Measurements from ENCODE around the gene GMFB. TPM values are rescaled to one million over a fixed set of nuclear protein-coding genes. Genes with fewer than 3 reads are reported as not detected.

GMFB gene
- 40.7 TPM for polyA plus RNA-seq (ENCODE audit: insufficient read length)

DNA sequence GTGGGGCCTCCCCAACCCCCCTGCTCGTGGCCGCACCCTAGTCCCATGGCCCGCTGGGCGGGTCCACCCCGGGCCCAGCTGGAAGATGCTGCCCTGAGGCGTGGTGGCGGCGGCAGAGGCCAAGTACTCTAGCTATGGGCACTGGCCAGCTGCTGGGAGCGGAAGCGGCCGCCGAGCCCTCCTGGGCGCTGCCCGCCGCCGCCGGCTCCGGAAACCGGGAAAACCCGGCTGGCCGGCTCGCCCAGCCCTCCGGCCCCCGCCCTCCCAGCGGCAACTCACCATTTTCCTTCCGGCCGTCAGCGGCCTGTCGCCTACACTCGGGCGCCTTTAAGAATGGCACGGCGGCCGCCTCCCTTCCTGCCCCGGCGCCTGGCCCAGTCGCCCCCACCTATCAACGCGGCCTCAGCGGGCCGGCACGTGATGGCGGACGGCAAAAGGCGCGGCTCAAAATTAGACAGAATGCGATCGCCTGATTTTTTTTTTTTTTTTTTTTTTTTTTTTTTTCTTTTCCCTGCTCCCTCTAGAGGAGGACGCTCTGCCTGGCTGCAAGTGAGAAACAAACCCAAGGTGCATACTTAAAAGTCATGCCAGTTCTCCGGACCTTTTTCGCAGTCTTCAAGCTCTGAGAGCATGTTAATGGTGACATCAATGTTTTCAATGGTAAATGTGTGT, at the start of gene GMFB:
GMFB (minus strand) TSS at position 335 of the 672 bp plus-strand sequence; CDS start at position 282, 53 bp downstream.
- DNase-seq: peak; percentile 94

DNA sequence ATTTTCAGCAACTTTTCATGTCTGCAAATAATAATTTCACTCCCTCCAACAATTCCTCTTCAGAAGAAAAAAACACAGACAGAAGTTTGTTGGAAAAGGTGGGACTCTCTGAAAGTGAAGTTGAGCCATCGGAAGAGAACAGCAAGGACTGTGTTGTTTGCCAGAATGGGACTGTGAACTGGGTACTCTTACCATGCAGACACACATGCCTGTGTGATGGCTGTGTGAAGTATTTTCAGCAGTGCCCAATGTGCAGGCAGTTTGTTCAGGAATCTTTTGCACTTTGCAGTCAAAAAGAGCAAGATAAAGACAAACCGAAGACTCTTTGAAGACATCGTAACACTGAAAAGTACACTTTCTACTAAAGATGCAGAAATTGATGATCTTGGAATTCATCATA, 49.3 kb upstream of the GMFB start:
- DNase-seq: no peak

DNA sequence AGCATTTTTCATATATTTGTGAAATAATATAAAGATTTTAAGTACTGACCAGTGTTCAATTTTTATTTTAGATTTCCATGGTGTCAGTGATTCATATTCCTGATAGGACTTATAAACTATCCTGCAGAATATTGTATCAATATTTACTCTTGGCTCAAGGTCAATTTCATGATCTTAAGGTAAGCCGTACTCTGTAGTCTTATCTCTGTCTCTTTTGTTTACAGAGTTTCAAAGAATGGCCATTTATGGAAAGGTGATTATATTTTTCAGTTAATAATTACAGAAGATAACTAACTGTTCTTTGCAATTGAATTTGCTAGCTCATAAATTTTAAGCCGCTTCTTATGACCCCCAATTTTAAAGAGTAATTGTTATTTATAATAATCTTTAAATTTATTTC, 48.9 kb upstream of the GMFB start:
- no peak for DNase-seq

DNA sequence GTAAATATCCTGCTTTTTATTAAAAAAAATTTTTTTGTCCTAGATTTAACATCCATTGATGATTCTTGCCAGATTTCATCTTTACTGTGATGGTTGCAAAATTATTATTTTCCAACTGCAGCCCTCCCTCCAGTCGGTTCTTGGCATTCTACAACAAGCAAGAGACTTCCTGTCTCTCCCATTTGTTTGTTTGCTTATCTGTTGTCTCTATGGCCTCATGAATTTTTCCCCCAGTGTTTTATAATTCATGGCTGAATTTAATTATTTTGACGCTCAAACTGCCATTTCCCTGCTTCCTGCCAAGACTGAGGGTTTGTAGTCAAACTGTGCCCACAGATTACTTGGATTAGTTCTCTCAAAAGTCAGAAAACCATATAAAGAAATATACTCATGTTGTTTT, 46.9 kb upstream of the GMFB start:
- peak; percentile 6 for DNase-seq

- DNase-seq: no peak
Observed at GRCh38 chr14:54535126-54535525, 46.3 kb upstream of the GMFB start.

DNA sequence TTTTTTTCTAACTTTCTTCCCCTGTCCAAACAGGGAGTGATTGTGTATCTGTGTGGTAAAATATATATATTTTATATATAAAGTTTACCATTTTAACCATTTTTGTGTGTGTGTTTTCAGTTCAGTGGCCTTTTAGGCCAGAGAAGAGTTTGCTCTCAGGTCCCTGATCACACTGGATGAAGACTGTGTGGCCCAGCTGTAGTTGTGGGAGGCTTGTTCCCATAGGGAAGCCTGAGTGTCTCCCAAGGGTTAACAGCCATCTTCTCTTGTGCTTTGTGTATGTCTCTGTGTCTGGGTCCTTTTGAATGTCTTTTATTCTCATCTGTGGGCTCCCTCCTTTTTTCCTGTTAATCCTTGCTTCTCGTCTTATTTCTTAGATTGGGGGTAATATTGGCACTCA, 44.3 kb upstream of the GMFB start:
- DNase-seq: no peak

- DNase-seq: no peak
Observed at GRCh38 chr14:54532111-54533012, 43.6 kb upstream of the GMFB start.

DNA sequence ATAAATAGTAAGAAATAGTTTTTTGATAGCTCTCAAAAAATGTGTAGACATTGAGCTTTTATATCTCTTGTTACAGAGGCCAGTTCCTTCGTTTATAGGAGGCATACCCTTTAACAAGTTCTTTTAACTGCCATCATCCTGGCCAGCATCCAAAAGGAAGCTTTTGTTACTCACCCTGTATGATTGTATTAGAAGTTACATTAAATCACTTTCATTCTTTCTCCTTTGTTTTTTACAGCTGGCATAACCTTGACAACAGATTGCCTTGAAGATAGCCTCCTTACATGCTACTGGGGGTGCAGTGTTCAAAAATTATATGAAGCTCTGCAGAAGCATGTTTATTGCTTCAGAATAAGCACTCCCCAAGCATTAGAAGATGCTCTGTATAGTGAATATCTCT, 41.0 kb upstream of the GMFB start:
- DNase-seq: no peak

DNA sequence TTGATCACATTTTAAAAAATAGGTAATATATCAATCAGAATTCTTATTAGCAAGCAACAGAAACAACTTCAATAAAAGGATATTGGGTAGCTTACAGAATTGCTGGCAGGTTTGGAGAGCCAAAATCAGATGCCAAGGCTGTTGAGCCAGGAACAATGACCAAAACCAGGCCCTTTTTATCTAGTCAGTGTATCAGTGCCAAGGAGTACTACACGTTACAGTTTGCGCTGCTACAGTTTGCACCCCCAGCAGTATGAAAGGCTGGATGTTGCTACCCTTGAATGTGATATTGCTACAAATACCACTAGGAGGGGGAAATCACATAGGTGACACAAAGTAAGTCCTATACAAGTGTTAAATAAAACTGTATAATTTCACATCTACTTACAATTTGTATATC, 40.2 kb upstream of the GMFB start:
- DNase-seq: no peak

- no peak for DNase-seq
Observed at GRCh38 chr14:54524410-54524809, 35.6 kb upstream of the GMFB start.

- DNase-seq: no peak
Observed at GRCh38 chr14:54516709-54517108, 27.9 kb upstream of the GMFB start.

- no peak for DNase-seq
Observed at GRCh38 chr14:54515670-54516069, 26.9 kb upstream of the GMFB start.

GRCh38 chr14:54512393-54512792, 23.6 kb upstream of the GMFB start:
- no peak for DNase-seq

GRCh38 chr14:54509546-54510501, 21.0 kb upstream of the GMFB start, which contains the start of gene CGRRF1:
Gene CGRRF1 (plus strand): TSS chr14:54509906. CDS start chr14:54509960, 54 bp downstream.
- peak; percentile 98 for DNase-seq

DNA sequence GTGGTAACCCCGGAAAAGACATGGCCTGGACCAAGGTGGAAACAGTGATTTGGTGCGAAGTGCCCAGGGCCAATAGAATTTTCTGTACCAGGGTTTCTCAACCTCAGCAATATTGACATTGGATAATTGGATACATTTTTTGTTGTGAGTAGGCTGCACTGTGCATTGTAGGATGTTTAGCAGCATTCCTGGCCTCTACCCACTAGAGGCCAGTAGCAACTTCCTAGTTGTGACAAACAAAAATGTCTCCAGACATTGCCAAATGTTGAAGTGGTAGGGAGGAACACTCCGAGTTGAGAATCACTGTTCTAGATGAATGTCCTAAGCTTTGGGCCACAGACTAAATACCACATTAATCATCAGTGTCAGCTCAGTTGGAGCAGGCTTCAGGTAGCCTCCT, 14.7 kb upstream of the GMFB start:
- DNase-seq: no peak

DNA sequence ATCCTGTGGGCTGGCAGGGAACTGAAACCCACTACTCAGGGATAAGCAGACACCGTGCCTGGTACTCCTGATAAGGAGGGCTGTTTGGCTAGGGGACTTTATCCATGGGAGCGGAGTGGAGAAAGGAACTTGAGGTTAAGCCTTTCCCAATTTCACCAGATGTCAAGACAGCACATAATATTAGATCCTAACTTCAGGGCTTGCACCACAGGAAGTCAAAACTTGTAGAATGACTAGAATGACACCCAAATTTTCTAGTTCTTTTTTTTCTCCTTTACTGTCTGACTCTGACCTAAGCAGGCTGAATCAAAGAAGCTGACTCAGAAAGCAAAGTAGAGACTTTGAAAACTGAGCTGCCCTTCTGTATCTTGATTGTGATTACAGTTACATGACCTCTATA, 13.8 kb upstream of the GMFB start:
- DNase-seq: no peak

DNA sequence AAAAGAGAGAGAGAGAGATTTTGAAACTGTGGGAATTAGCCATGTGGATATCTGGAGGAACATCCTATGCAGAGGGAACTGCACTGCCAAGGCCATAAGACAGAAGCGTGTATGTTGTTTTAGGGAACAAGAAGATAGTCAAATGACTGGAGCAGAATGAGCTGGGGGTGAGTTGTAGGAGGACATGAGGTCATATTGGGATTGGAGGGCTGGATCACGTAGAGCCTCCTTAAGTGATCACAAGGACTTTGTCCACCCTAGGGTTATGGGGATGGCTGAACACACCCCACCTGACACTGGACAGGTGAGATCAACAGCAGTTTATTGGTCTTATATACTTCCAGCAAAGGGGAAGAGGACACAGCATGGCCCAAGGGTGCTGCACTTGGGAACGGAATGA, 12.7 kb upstream of the GMFB start:
- no peak for DNase-seq

GRCh38 chr14:54500744-54501143, 12.0 kb upstream of the GMFB start:
- no peak for DNase-seq

DNA sequence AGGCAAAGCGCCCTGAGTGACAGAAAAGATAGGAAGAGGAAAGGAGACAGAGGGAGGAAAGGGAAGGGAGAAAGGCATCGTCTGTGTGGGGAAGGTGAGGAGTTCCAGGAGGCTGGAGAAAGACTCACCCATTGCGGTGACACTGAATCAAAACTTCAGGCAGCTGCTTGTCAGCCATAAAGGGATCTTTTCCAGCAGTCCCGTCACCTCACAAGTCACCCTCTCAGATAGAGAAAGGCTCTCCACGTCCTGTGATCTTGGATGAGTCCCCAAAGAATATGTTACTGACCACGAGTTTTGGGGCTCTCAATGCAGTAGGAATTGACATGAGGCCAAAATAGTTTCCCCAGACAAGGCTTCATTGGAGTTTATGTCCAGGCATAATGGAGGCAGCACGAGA, 9.8 kb upstream of the GMFB start:
- no peak for DNase-seq

DNA sequence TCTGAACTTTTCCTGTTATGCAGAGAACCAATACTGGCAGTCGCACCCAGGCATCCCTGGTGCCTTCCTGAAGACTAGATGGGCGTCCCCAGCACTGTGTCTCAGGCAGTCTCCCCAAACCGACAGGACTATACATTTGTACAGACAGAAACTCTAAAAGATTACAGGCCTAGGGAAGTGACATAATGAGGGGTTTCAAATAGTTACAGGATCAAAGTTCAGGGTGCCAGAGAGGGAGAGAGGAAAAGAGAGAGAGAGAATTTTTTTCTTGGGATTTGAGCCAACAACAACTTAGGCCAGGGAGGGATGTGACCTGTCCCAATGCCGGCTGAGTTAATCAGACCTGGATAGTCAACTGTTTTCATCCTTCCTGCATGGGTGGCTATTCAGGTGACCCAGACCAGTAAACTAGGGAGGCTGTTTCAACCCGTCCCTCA, 9.3 kb upstream of the GMFB start:
- no peak for DNase-seq

- DNase-seq: no peak
Observed at GRCh38 chr14:54497224-54497623, 8.4 kb upstream of the GMFB start.

DNA sequence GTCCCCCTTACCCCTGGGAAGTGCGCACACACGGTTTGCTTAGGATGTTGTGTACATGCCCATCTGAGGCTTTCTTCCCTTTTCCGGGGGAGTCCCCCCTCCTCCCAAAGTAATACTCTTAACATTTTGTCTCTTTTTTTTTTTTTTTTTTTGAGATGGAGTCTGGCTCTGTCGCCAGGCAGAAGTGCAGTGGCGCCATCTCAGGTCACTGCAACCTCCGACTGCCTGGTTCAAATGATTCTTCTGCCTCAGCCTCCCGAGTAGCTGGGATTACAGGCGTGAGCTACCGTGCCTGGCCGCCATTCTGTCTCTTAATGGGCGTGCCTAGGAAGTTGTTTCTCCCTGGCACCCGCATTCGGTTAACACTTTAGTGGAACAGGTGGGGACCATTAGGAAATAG, 4.5 kb upstream of the GMFB start:
- no peak for DNase-seq
